ENCODE data around the gene ADAM23. TPM values are rescaled to one million over a fixed set of nuclear protein-coding genes. Genes with fewer than 3 reads are reported as not detected.

The ADAM23 gene
- total RNA-seq, 1 donor from 2014 or later, result 11.4 TPM

- Mint-ChIP-seq H3K36me3 (ENCODE audit: unreplicated experiment) (no peaks in the 10 kb centered on the region), H3K4me3 (ENCODE audit: unreplicated experiment) (no peak overlapping the region), H3K27ac (ENCODE audit: unreplicated experiment) (no peak overlapping the region), H3K27me3 (ENCODE audit: unreplicated experiment) (no peaks in the 10 kb centered on the region), H3K9me3 (ENCODE audit: unreplicated experiment) (no peaks in the 10 kb centered on the region), H3K4me1 (ENCODE audit: unreplicated experiment) (peaks cover 15% of the 10 kb centered on the region)
- no peak for DNase-seq (ENCODE audit: extremely low spot score, unreplicated experiment)
- TF ChIP-seq CTCF (IDR thresholded peaks at IDR 0.05), result no peak
These were observed 171.5 kb downstream of the ADAM23 start for GRCh38 chr2:206614811-206615210.

- H3K27ac Mint-ChIP-seq (ENCODE audit: unreplicated experiment), result no peak overlapping the region
- no peaks in the 10 kb centered on the region for H3K27me3 Mint-ChIP-seq (ENCODE audit: unreplicated experiment)
- no peaks in the 10 kb centered on the region for H3K36me3 Mint-ChIP-seq (ENCODE audit: unreplicated experiment)
- H3K4me1 Mint-ChIP-seq (ENCODE audit: unreplicated experiment), result peaks cover 15% of the 10 kb centered on the region
- H3K9me3 Mint-ChIP-seq (ENCODE audit: unreplicated experiment), result no peaks in the 10 kb centered on the region
- no peak overlapping the region for H3K4me3 Mint-ChIP-seq (ENCODE audit: unreplicated experiment)
- no peak for TF ChIP-seq CTCF (IDR thresholded peaks at IDR 0.05)
- no peak for DNase-seq (ENCODE audit: extremely low spot score, unreplicated experiment)
These were observed 172.2 kb downstream of the ADAM23 start for GRCh38 chr2:206615417-206616089.

GRCh38 chr2:206616151-206616550 is 172.8 kb downstream of the ADAM23 start:
- Mint-ChIP-seq H3K9me3 (ENCODE audit: unreplicated experiment) (no peaks in the 10 kb centered on the region), H3K27ac (ENCODE audit: unreplicated experiment) (no peak overlapping the region), H3K4me1 (ENCODE audit: unreplicated experiment) (peaks cover 15% of the 10 kb centered on the region), H3K36me3 (ENCODE audit: unreplicated experiment) (no peaks in the 10 kb centered on the region), H3K4me3 (ENCODE audit: unreplicated experiment) (no peak overlapping the region), H3K27me3 (ENCODE audit: unreplicated experiment) (no peaks in the 10 kb centered on the region)
- no peak for TF ChIP-seq CTCF (IDR thresholded peaks at IDR 0.05)
- no peak for DNase-seq (ENCODE audit: extremely low spot score, unreplicated experiment)

GRCh38 chr2:206619011-206619410 is 175.7 kb downstream of the ADAM23 start:
- Mint-ChIP-seq H3K27ac (ENCODE audit: unreplicated experiment) (no peak overlapping the region), H3K4me1 (ENCODE audit: unreplicated experiment) (peaks cover 9% of the 10 kb centered on the region), H3K9me3 (ENCODE audit: unreplicated experiment) (no peaks in the 10 kb centered on the region), H3K36me3 (ENCODE audit: unreplicated experiment) (no peaks in the 10 kb centered on the region), H3K27me3 (ENCODE audit: unreplicated experiment) (no peaks in the 10 kb centered on the region), H3K4me3 (ENCODE audit: unreplicated experiment) (no peak overlapping the region)
- no peak for DNase-seq (ENCODE audit: extremely low spot score, unreplicated experiment)
- no peak for TF ChIP-seq CTCF (IDR thresholded peaks at IDR 0.05)

- no peaks in the 10 kb centered on the region for H3K4me1 Mint-ChIP-seq (ENCODE audit: unreplicated experiment)
- H3K27me3 Mint-ChIP-seq (ENCODE audit: unreplicated experiment), result peaks cover 18% of the 10 kb centered on the region
- DNase-seq (ENCODE audit: extremely low spot score, unreplicated experiment), result no peak
- no peak overlapping the region for H3K27ac Mint-ChIP-seq (ENCODE audit: unreplicated experiment)
- H3K4me3 Mint-ChIP-seq (ENCODE audit: unreplicated experiment), result no peak overlapping the region
- H3K9me3 Mint-ChIP-seq (ENCODE audit: unreplicated experiment), result no peaks in the 10 kb centered on the region
- TF ChIP-seq CTCF (IDR thresholded peaks at IDR 0.05), result no peak
- no peaks in the 10 kb centered on the region for H3K36me3 Mint-ChIP-seq (ENCODE audit: unreplicated experiment)
These were observed 182.8 kb downstream of the ADAM23 start for GRCh38 chr2:206626108-206626507.

Data from osteocyte (in vitro differentiated cells).